Panc1 (cell line): ENCODE results near the gene SCARF1.

Experiments
- CTCF ChIP-seq: fragments of 450-650 bp; IDR thresholded peaks from 2 replicates; pipeline ENCODE4 v1.5.1; 2017; ENCODE audit warnings: mild to moderate bottlenecking
- POLR2AphosphoS5 ChIP-seq: IDR thresholded peaks from 2 replicates; pipeline ENCODE4 v1.6.1; 2012; ENCODE audit warnings: mild to moderate bottlenecking, low read depth, low read length, moderate library complexity
- REST ChIP-seq, 2 experiments: IDR thresholded peaks; 2 replicates each; pipeline ENCODE4 v1.6.1; 2011 to 2012; ENCODE audit warnings: low read depth in 2 of 2, control low read depth in 1 of 2, low read length in 1 of 2, mild to moderate bottlenecking in 1 of 2, moderate library complexity in 1 of 2; ENCODE audit not compliant: insufficient read depth in 1 of 2
- SIN3A ChIP-seq: IDR thresholded peaks from 2 replicates; pipeline ENCODE4 v1.6.1; 2012; ENCODE audit warnings: low read depth, mild to moderate bottlenecking, low read length, moderate library complexity, borderline replicate concordance; ENCODE audit not compliant: insufficient read depth

- no peak for TF ChIP-seq POLR2AphosphoS5
- no peak for TF ChIP-seq CTCF
- no peak for TF ChIP-seq REST (IDR thresholded peaks at IDR 0.05; ENCODE audit: insufficient read depth in 1 of 2, low read depth in 2 of 2, low read length in 1 of 2)
- TF ChIP-seq SIN3A: no peak
Observed at GRCh38 chr17:1648173-1648962, 2.8 kb upstream of the SCARF1 start.
